ENCODE measurements around the gene VGLL4.

Gene VGLL4

GRCh38 chr3:11542551-11542950 lies 101.2 kb downstream of the VGLL4 start:
- Histone ChIP-seq H3K36me3 (ENCODE audit: control insufficient read depth, insufficient read depth, low read length) (no peaks in the 10 kb centered on the region), H2AFZ (no peak overlapping the region), H3K4me1 (no peaks in the 10 kb centered on the region), H3K79me2 (no peaks in the 10 kb centered on the region), H3K4me2 (ENCODE audit: low read length) (no peak overlapping the region), H3K4me3 (ENCODE audit: low read depth, low read length) (no peak overlapping the region), H3K27ac (no peak overlapping the region), H3K27me3 (ENCODE audit: control insufficient read depth, insufficient read depth, low read length) (no peaks in the 10 kb centered on the region), H3K9me3 (ENCODE audit: control insufficient read depth, low read length) (no peaks in the 10 kb centered on the region), H3K9ac (no peak overlapping the region)
- TF ChIP-seq, protein P1, sequence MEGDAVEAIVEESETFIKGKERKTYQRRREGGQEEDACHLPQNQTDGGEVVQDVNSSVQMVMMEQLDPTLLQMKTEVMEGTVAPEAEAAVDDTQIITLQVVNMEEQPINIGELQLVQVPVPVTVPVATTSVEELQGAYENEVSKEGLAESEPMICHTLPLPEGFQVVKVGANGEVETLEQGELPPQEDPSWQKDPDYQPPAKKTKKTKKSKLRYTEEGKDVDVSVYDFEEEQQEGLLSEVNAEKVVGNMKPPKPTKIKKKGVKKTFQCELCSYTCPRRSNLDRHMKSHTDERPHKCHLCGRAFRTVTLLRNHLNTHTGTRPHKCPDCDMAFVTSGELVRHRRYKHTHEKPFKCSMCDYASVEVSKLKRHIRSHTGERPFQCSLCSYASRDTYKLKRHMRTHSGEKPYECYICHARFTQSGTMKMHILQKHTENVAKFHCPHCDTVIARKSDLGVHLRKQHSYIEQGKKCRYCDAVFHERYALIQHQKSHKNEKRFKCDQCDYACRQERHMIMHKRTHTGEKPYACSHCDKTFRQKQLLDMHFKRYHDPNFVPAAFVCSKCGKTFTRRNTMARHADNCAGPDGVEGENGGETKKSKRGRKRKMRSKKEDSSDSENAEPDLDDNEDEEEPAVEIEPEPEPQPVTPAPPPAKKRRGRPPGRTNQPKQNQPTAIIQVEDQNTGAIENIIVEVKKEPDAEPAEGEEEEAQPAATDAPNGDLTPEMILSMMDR (IDR thresholded peaks at IDR 0.05): no peak

DNA sequence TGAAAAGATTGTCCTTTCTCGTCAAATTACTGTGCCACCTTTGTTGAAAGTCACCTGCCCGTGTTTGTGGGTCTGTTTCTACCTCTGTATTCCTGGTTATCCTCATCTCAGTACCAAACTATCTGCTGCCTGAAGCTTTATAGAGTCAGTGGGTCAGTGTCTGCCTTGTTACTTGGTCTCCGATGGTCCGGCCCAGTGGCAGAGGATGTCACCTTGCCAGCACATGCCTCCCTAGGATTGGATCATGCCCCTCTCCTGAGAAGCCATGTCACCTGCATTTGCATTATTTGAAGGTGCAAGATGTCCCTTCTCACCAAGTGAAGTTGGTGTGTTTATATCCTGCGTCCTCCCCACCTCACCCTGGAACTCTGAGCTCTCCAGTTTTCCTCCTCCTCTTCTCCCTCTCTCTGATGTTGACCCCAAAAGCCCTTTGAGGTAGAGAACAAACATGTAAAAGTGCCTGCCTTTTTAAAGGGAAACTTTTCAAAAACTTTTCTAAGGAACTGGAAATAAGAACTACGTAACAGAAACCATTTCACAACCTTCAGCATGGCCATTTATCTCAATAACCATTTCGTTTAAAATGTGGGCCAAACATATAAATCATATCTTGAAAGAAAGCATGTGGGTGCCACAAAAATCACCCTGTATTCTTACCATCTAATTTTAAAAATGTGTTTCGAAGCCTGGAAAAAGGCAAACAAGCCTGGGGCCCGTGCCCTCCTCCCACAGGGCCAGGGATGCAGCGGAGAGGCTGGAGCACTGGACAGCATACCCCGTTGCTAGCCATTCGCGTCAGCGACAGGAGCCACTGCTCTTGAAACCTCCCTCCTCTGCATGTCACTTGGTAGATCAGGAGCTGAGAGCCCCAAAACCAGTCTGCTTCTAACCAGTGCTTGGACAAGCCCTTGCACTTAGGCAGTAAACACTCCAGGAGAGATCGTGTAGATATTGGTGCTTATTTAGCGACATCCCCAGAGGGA lies 102.1 kb downstream of the VGLL4 start:
- H3K9ac ChIP-seq: no peak overlapping the region
- H3K36me3 ChIP-seq (ENCODE audit: control insufficient read depth, insufficient read depth, low read length): no peaks in the 10 kb centered on the region
- no peak overlapping the region for H3K27ac ChIP-seq
- no peak overlapping the region for H3K4me2 ChIP-seq (ENCODE audit: low read length)
- TF ChIP-seq, protein P1 (IDR thresholded peaks at IDR 0.05): no peak
- no peaks in the 10 kb centered on the region for H3K4me1 ChIP-seq
- H3K79me2 ChIP-seq: no peaks in the 10 kb centered on the region
- no peaks in the 10 kb centered on the region for H3K9me3 ChIP-seq (ENCODE audit: control insufficient read depth, low read length)
- no peak overlapping the region for H3K4me3 ChIP-seq (ENCODE audit: low read depth, low read length)
- no peak overlapping the region for H2AFZ ChIP-seq
- no peaks in the 10 kb centered on the region for H3K27me3 ChIP-seq (ENCODE audit: control insufficient read depth, insufficient read depth, low read length)

DNA sequence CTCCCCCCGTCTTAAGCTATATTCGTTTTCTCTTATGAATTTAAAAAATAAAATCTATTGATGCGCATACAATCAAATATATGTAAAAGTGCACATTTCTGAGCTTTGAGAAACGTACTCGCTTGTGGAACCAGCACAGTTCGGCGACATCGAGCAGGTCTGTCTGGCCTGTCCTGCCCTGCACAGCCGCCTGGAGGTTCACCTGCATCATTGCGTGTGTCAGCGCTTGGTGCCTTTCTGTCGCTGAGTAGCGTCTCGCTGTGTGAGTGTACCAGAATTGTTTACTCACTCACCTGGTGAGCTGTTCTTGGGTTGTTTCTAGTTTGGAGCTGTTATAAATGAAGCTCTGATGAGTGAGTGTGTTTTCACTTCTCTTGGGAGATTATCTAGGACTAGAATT lies 104.0 kb downstream of the VGLL4 start:
- Histone ChIP-seq H3K9me3 (ENCODE audit: control insufficient read depth, low read length) (no peaks in the 10 kb centered on the region), H3K4me3 (ENCODE audit: low read depth, low read length) (no peak overlapping the region), H3K79me2 (no peaks in the 10 kb centered on the region), H3K4me1 (no peaks in the 10 kb centered on the region), H2AFZ (no peak overlapping the region), H3K9ac (no peak overlapping the region), H3K4me2 (ENCODE audit: low read length) (no peak overlapping the region), H3K36me3 (ENCODE audit: control insufficient read depth, insufficient read depth, low read length) (no peaks in the 10 kb centered on the region), H3K27me3 (ENCODE audit: control insufficient read depth, insufficient read depth, low read length) (no peaks in the 10 kb centered on the region), H3K27ac (no peak overlapping the region)
- TF ChIP-seq, protein P1 (IDR thresholded peaks at IDR 0.05): no peak

GRCh38 chr3:11539218-11539617 lies 104.5 kb downstream of the VGLL4 start:
- H3K4me3 ChIP-seq (ENCODE audit: low read depth, low read length): no peak overlapping the region
- no peaks in the 10 kb centered on the region for H3K4me1 ChIP-seq
- no peak overlapping the region for H2AFZ ChIP-seq
- H3K27ac ChIP-seq: no peak overlapping the region
- H3K79me2 ChIP-seq: no peaks in the 10 kb centered on the region
- H3K4me2 ChIP-seq (ENCODE audit: low read length): no peak overlapping the region
- no peak overlapping the region for H3K9ac ChIP-seq
- TF ChIP-seq, protein P1 (IDR thresholded peaks at IDR 0.05): no peak
- H3K27me3 ChIP-seq (ENCODE audit: control insufficient read depth, insufficient read depth, low read length): no peaks in the 10 kb centered on the region
- no peaks in the 10 kb centered on the region for H3K36me3 ChIP-seq (ENCODE audit: control insufficient read depth, insufficient read depth, low read length)
- H3K9me3 ChIP-seq (ENCODE audit: control insufficient read depth, low read length): no peaks in the 10 kb centered on the region
